HUES6 (cell line): ENCODE measurements around the gene IL17RB.

ENCODE experiments used
- H3K27ac ChIP-seq: 2 replicates; pipeline ENCODE4 v1.7.0; 2013; ENCODE audit warnings: low read depth, mild to moderate bottlenecking, low read length, inconsistent platforms
- H3K27me3 ChIP-seq: 2 replicates; pipeline ENCODE4 v1.6.1; 2013; ENCODE audit warnings: low read length; ENCODE audit not compliant: control insufficient read depth, insufficient read depth
- H3K36me3 ChIP-seq: 2 replicates; pipeline ENCODE4 v1.6.1; 2013; ENCODE audit warnings: low read length; ENCODE audit not compliant: control insufficient read depth, insufficient read depth
- H3K4me1 ChIP-seq: 2 replicates; pipeline ENCODE4 v1.6.1; 2013; ENCODE audit warnings: low read length; ENCODE audit not compliant: control insufficient read depth, insufficient read depth
- H3K4me3 ChIP-seq: 2 replicates; pipeline ENCODE4 v1.5.1; 2013; ENCODE audit warnings: low read depth, low read length
- H3K9ac ChIP-seq: one replicate; pipeline ENCODE4 v1.6.1; 2013; ENCODE audit warnings: mild to moderate bottlenecking, low read length
- H3K9me3 ChIP-seq: 2 replicates; pipeline ENCODE4 v1.6.1; 2013; ENCODE audit warnings: low read depth, low read length; ENCODE audit not compliant: control insufficient read depth, insufficient read depth

The IL17RB gene

DNA sequence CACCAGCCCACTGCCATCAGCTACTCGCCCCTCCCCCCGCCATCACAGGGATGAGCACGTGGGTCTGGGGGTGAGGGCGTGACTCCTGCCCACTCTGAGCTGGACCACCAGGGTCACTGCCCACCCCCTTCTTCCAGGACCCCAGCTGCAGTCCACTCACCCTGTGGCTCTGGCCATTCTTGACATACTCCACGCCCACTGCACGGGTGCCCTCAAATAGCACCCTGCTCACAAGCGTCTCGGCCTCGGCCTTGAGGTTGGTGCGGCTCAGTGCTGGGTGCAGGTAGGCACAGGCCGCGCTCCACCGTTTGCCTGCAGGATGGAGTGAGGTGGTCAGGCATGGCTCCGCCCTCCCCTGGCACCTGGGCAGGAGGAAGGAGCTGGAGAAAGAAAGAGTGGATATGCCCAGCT lies 24.0 kb upstream of the IL17RB start:
- Histone ChIP-seq H3K9ac (no peak overlapping the region), H3K4me3 (no peak overlapping the region), H3K27me3 (no peaks in the 10 kb centered on the region), H3K36me3 (peaks cover 20% of the 10 kb centered on the region), H3K4me1 (peaks cover 9% of the 10 kb centered on the region), H3K9me3 (no peaks in the 10 kb centered on the region), H3K27ac (no peak overlapping the region)

DNA sequence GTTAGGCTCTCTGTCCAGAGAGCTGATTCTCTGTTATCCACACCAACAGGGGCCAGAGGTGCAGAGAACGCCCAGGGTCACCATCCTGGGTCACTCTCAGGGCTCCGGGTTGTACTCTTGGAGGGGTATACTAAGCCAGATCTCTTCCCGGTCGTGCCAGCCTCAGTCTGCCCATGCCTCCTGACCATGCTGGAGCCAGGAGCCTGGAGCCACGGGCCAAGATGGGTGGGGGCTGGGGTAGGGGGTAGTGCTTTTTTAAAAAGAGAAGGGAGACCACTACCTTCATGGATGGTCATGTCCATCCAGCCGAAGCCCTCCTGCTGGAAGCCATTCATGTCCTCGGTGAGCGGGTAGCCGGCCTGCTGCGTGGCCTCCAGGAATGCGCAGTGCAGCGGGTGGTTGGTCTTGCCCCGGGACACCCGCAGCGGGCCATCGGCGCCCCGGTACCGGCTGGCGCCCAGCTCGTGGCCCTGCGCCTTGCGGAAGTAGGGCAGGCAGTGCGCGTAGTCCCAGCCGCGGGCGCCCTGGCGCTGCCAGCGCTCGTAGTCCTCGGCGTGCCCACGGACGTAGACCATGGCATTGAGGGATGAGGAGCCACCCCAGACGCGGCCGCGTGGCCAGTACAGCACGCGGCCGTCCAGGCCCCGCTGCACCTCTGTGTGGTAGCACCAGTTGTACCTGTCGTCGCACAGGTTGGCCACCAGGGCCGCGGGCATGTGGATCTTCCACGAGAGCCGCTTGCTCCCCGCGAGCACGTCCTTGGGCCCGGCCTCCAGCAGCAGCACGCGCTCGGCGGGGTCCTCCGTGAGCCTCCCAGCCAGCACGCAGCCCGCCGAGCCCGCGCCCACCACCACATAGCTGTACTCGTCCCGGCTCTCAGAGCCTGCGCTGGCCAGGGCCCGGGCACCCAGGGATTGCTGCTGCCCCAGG lies 23.1 kb upstream of the IL17RB start:
- Histone ChIP-seq H3K4me3 (no peak overlapping the region), H3K36me3 (peaks cover 19% of the 10 kb centered on the region), H3K27ac (0 out of 2 replicates have a peak overlapping the region, but pooled peaks have one; percentile 35), H3K9ac (no peak overlapping the region), H3K27me3 (no peaks in the 10 kb centered on the region), H3K9me3 (no peaks in the 10 kb centered on the region), H3K4me1 (peaks cover 9% of the 10 kb centered on the region)

DNA sequence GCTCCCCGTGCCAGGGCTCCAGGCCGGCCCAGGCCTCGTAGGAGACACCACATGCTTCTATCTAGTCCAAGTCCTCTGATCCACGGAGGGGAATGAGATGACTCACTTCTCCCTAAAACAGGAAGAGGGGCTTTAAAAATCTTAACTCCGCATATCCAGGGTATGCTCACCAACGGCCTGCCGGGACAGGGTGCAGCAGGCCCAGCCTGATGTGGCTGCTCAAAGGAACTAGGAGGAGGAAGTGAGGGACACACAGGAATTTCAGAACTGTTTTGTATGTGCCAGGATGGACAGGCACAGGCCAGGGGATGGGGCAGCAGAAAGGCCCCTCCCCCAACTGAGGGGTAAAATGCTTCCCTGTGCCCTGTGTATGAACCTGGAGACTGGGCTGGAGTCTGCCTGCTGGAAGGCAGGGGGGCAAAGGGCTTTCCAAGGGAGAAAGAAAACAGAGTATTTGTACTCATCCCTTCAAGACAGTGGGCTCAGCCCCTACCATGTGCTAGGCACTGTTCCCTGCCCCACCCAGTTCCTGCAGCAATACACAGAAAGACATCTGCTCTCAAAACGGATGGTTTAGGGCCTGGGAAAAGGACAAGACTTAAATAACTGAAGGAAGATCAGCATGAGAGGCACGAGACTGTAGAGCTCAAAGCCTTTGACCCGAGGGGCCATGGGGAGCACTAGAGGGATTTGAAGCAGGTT lies 22.3 kb upstream of the IL17RB start:
- Histone ChIP-seq H3K9me3 (no peaks in the 10 kb centered on the region), H3K27ac (0 out of 2 replicates have a peak overlapping the region, but pooled peaks have one; percentile 35), H3K4me1 (peaks cover 9% of the 10 kb centered on the region), H3K27me3 (no peaks in the 10 kb centered on the region), H3K9ac (no peak overlapping the region), H3K36me3 (peaks cover 15% of the 10 kb centered on the region), H3K4me3 (no peak overlapping the region)

DNA sequence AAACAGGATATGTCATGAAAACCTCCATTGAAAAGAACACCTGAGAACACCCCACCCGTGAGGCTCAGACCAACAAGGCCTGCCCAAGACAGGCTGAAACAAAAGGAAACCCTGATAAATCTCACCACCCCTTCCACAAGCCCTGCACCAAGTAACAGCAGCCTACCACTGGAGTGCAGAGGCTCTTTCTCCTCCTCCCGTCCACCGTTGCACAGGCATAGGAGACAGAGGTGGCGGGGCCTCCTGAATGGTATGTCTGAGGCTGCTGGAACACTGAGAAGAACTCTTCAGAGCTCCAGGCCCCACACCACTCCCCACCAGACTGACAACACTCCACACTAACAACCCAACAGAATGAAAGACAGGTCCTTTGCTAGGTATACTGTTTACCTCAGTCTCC lies 21.6 kb upstream of the IL17RB start:
- Histone ChIP-seq H3K27ac (no peak overlapping the region), H3K4me1 (peaks cover 9% of the 10 kb centered on the region), H3K27me3 (no peaks in the 10 kb centered on the region), H3K9me3 (no peaks in the 10 kb centered on the region), H3K4me3 (no peak overlapping the region), H3K9ac (no peak overlapping the region), H3K36me3 (peaks cover 8% of the 10 kb centered on the region; the same call in 1 of the 2 replicates)

DNA sequence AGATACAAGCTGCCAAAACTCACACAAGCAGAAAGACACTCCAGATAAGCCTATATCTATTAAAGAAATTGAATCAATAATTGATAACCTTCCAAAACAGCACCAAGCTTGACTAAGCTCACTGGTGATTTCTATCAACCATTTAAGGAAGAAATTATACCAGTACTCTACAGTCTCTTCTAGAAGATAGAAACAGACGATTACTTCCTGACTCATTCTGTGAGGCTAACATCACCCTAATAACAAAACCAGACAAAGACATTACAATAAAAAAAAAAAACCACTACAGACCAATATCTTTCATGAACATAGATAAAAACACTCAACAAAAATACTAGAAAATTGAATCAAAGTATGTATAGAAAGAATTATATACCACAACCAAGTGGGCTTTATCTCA lies 20.3 kb upstream of the IL17RB start:
- H3K27ac ChIP-seq: no peak overlapping the region
- H3K4me1 ChIP-seq: peaks cover 9% of the 10 kb centered on the region
- no peak overlapping the region for H3K4me3 ChIP-seq
- H3K27me3 ChIP-seq: no peaks in the 10 kb centered on the region
- H3K9me3 ChIP-seq: no peaks in the 10 kb centered on the region
- H3K9ac ChIP-seq: no peak overlapping the region
- H3K36me3 ChIP-seq: peaks cover 7% of the 10 kb centered on the region; the same call in 1 of the 2 replicates

DNA sequence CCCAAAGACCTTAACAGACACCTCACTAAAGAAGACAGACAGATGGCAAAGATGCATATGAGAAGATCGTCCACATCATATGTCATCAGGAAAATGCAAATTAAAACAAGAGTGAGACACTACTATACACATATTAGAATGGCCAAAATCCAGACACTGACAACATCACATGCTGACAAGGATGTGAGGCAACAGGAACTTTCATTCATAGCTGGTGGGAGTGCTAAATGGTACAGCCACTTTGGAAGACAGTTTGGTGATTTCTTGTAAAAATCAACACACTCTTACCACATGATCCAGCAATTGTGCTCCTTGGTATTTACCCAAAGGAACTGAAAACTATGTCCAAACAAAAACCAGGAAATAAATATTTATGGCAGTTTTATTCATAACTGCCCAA lies 17.8 kb upstream of the IL17RB start:
- Histone ChIP-seq H3K36me3 (no peaks in the 10 kb centered on the region), H3K4me3 (no peak overlapping the region), H3K4me1 (peaks cover 9% of the 10 kb centered on the region), H3K27me3 (no peaks in the 10 kb centered on the region), H3K9me3 (no peaks in the 10 kb centered on the region), H3K9ac (no peak overlapping the region), H3K27ac (no peak overlapping the region)

DNA sequence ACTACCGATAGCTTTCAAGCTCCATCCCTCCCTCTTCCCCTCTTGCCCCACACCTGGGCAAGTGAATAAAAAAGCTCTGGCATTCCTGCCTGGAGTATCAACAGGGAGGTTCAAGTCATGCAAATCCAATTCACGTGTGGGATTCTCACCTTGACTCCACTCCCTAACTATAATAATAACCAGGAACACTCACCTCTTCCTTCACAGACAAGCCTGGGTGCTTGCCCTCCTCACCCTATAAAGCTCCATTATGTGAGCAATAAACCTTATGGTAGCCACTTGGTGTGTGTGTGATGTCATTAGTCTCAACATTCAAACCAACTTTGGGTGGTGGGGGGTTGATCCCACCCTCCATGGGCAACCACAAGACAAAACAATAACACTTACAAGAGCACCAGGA lies 16.8 kb upstream of the IL17RB start:
- H3K4me1 ChIP-seq: peaks cover under 1% of the 10 kb centered on the region; the same call in 1 of the 2 replicates
- H3K27ac ChIP-seq: no peak overlapping the region
- H3K9me3 ChIP-seq: no peaks in the 10 kb centered on the region
- H3K36me3 ChIP-seq: no peaks in the 10 kb centered on the region
- no peak overlapping the region for H3K4me3 ChIP-seq
- no peaks in the 10 kb centered on the region for H3K27me3 ChIP-seq
- H3K9ac ChIP-seq: no peak overlapping the region

DNA sequence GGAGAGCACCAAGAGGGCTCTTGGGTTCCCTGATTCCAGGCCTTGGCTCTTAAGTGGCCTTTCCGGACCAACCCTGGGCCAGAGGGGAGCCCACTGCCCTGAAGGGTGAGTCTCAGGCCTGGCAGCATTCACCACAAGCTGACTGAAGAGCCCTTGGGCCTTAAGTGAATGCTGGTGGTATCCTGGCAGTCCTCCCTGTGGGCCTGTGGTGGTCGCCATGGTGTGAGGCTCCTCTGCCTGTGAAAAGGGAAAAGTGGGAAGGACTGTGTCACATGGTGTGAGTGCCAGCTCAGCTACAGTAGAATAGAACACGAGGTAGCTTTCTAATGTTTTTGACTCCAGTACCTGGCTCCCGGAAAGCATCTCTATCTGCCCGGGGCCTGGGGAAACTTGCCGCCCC lies 15.4 kb upstream of the IL17RB start:
- H3K9me3 ChIP-seq: no peaks in the 10 kb centered on the region
- H3K4me3 ChIP-seq: no peak overlapping the region
- no peak overlapping the region for H3K9ac ChIP-seq
- H3K27ac ChIP-seq: no peak overlapping the region
- H3K36me3 ChIP-seq: no peaks in the 10 kb centered on the region
- no peaks in the 10 kb centered on the region for H3K27me3 ChIP-seq
- H3K4me1 ChIP-seq: no peaks in the 10 kb centered on the region

DNA sequence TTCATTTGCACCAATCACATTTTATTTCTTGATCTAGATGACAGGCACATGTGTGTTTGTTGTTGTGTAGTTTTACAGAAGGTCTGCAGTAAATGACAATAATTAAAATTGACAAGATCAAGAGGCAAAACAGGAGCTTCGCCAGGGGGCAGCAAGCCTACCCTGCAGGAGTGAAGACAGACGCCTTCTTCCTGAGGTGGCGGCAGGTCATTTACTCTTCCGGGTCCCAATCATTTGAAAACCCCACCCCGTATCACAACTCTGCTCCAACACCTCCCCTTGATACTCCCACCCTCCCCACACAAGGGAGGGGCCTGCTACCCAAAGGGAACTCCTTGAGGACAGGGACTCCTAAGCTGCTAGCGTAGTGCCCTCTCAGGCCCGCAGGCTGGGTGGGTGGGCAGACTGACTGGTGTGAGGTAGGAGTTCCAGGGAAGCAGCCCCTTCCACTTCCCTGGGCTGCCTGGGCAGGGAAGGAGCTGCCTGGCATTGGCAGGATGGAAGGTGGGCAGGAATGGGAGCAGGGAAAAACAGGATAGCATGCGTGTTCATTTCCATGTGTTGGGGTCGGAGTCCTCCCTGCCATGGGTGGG lies 13.2 kb upstream of the IL17RB start:
- Histone ChIP-seq H3K9ac (no peak overlapping the region), H3K4me3 (no peak overlapping the region), H3K36me3 (no peaks in the 10 kb centered on the region), H3K27me3 (no peaks in the 10 kb centered on the region), H3K27ac (no peak overlapping the region), H3K9me3 (no peaks in the 10 kb centered on the region), H3K4me1 (no peaks in the 10 kb centered on the region)

DNA sequence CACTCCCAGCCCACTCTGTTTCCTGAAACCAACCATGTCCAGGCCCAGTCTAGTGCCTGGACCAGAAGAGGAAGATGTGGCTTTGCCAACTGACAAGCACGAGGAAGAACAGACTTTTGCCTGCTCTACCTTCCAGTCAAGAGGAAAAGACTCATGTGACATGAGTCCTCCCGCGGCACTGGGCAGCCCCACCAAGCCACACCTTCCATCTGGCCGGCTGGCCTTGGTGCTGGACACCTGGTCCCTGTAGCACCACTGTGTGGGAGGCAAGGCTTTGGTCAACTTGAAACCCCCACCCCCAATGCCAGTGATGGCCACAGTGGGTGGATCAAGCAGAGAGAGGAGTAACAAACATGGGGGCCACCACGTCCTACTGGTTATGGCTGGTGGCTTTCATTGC lies 12.7 kb upstream of the IL17RB start:
- Histone ChIP-seq H3K4me1 (no peaks in the 10 kb centered on the region), H3K36me3 (0 out of 2 replicates have a peak, but pooled peaks cover under 1% of the 10 kb centered on the region)

More for the DNA sequence above, 12.7 kb upstream of the IL17RB start:
- Histone ChIP-seq H3K4me3 (no peak overlapping the region), H3K9ac (no peak overlapping the region), H3K27ac (no peak overlapping the region), H3K27me3 (no peaks in the 10 kb centered on the region), H3K9me3 (no peaks in the 10 kb centered on the region)
